ENCODE measurements around the gene SPOCK3.

DNA sequence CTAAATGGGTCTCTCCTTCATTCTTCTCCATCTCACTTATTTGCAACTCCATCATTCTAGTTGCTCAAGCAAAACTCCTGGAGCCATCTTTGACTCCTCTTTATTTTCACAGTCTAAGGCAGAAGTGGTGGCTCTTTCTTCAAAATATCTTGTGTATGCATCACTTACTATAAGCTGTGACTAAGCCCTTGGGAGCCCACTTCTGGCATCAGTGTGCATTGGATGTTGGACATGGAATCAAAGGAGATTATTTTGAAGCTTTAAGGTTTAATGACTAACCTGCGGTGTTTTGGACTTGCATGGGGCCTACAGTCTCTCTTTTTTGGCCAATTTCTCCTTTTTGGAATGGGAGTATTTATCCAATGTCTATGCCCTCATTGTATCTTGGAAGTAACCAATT, 276.8 kb downstream of the SPOCK3 start:
- TF ChIP-seq, protein P1, sequence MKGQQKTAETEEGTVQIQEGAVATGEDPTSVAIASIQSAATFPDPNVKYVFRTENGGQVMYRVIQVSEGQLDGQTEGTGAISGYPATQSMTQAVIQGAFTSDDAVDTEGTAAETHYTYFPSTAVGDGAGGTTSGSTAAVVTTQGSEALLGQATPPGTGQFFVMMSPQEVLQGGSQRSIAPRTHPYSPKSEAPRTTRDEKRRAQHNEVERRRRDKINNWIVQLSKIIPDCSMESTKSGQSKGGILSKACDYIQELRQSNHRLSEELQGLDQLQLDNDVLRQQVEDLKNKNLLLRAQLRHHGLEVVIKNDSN (IDR thresholded peaks at IDR 0.05): no peak
- TF ChIP-seq CEBPB (IDR thresholded peaks at IDR 0.05) (no peak), TAF1 (IDR thresholded peaks at IDR 0.05; ENCODE audit: low read depth) (no peak), TEAD4 (IDR thresholded peaks at IDR 0.05) (no peak), YY1 (IDR thresholded peaks at IDR 0.05; ENCODE audit: low read depth) (no peak), RAD21 (IDR thresholded peaks at IDR 0.05; ENCODE audit: low read depth) (no peak), EGR1 (IDR thresholded peaks at IDR 0.05) (no peak)
- TF ChIP-seq, protein P2, sequence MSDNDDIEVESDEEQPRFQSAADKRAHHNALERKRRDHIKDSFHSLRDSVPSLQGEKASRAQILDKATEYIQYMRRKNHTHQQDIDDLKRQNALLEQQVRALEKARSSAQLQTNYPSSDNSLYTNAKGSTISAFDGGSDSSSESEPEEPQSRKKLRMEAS (IDR thresholded peaks at IDR 0.05): no peak
- TF ChIP-seq, protein P3, sequence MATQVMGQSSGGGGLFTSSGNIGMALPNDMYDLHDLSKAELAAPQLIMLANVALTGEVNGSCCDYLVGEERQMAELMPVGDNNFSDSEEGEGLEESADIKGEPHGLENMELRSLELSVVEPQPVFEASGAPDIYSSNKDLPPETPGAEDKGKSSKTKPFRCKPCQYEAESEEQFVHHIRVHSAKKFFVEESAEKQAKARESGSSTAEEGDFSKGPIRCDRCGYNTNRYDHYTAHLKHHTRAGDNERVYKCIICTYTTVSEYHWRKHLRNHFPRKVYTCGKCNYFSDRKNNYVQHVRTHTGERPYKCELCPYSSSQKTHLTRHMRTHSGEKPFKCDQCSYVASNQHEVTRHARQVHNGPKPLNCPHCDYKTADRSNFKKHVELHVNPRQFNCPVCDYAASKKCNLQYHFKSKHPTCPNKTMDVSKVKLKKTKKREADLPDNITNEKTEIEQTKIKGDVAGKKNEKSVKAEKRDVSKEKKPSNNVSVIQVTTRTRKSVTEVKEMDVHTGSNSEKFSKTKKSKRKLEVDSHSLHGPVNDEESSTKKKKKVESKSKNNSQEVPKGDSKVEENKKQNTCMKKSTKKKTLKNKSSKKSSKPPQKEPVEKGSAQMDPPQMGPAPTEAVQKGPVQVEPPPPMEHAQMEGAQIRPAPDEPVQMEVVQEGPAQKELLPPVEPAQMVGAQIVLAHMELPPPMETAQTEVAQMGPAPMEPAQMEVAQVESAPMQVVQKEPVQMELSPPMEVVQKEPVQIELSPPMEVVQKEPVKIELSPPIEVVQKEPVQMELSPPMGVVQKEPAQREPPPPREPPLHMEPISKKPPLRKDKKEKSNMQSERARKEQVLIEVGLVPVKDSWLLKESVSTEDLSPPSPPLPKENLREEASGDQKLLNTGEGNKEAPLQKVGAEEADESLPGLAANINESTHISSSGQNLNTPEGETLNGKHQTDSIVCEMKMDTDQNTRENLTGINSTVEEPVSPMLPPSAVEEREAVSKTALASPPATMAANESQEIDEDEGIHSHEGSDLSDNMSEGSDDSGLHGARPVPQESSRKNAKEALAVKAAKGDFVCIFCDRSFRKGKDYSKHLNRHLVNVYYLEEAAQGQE (IDR thresholded peaks at IDR 0.05; ENCODE audit: low read depth): no peak
